ENCODE data around the gene LYPD6B. TPM values are rescaled to one million over a fixed set of nuclear protein-coding genes. Genes with fewer than 3 reads are reported as not detected.

Gene LYPD6B
- total and polyA plus RNA-seq, 2 donors, result 0.24 to 1.4 TPM

DNA sequence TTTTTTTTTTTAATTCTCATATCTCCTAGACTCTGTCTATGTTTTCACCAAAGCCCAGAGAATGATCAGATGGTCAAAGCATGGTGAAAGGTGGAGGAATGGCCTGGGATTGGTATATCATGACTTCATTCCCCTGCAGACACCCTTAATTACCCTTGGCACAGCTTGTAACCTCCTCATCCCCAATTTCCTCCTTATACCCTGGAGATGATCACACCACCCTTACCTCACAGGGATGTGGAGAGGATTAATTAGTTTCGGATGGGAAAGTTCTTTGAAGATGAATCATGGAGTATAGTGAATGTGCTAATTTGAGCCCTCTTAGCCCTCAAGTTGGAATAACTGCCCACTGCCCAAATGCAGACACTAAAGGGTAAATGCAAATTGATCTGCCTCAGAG is 153.9 kb downstream of the LYPD6B start:
- 97% methylated on average over 1 of the region's 1 CpG for WGBS

GRCh38 chr2:149200109-149200520 is 161.6 kb downstream of the LYPD6B start:
- Histone ChIP-seq H3K4me1 (ENCODE audit: control insufficient read depth in 2 of 2, insufficient read depth in 2 of 2, low read length in 2 of 2) (no peaks in the 10 kb centered on the region), H3K36me3 (ENCODE audit: control insufficient read depth in 2 of 2, insufficient read depth in 2 of 2, low read length in 1 of 2) (no peaks in the 10 kb centered on the region), H3K27me3 (ENCODE audit: control insufficient read depth in 2 of 2, insufficient read depth in 1 of 2, low read length in 1 of 2) (no peaks in the 10 kb centered on the region), H3K27ac (ENCODE audit: low read depth in 1 of 2, low read length in 1 of 2) (no peak overlapping the region), H3K4me3 (ENCODE audit: low read length in 2 of 2) (no peak overlapping the region), H3K9me3 (ENCODE audit: control insufficient read depth in 2 of 2, insufficient read depth in 1 of 2, low read length in 1 of 2) (no peaks in the 10 kb centered on the region)
- DNase-seq (ENCODE audit: low read depth in 6 of 9, low spot score in 9 of 9), result no peak

More for the DNA sequence above, 153.9 kb downstream of the LYPD6B start:
- H3K27me3 ChIP-seq (ENCODE audit: control insufficient read depth in 2 of 2, insufficient read depth in 1 of 2, low read length in 1 of 2), result no peaks in the 10 kb centered on the region
- no peaks in the 10 kb centered on the region for H3K9me3 ChIP-seq (ENCODE audit: control insufficient read depth in 2 of 2, insufficient read depth in 1 of 2, low read length in 1 of 2)
- peaks cover 0 to 2% of the 10 kb centered on the region in 2 donors for H3K4me1 ChIP-seq (ENCODE audit: control insufficient read depth in 2 of 2, insufficient read depth in 2 of 2, low read length in 2 of 2)
- H3K4me3 ChIP-seq (ENCODE audit: low read length in 2 of 2), result no peak overlapping the region
- no peaks in the 10 kb centered on the region for H3K36me3 ChIP-seq (ENCODE audit: control insufficient read depth in 2 of 2, insufficient read depth in 2 of 2, low read length in 1 of 2)
- no peak overlapping the region for H3K27ac ChIP-seq (ENCODE audit: low read depth in 1 of 2, low read length in 1 of 2)
- no peak for DNase-seq (ENCODE audit: low read depth in 6 of 9, low spot score in 9 of 9)

- no peak overlapping the region for H3K27ac ChIP-seq (ENCODE audit: low read depth in 1 of 2, low read length in 1 of 2)
- H3K36me3 ChIP-seq (ENCODE audit: control insufficient read depth in 2 of 2, insufficient read depth in 2 of 2, low read length in 1 of 2), result no peaks in the 10 kb centered on the region
- no peaks in the 10 kb centered on the region for H3K27me3 ChIP-seq (ENCODE audit: control insufficient read depth in 2 of 2, insufficient read depth in 1 of 2, low read length in 1 of 2)
- no peaks in the 10 kb centered on the region for H3K9me3 ChIP-seq (ENCODE audit: control insufficient read depth in 2 of 2, insufficient read depth in 1 of 2, low read length in 1 of 2)
- no peaks in the 10 kb centered on the region for H3K4me1 ChIP-seq (ENCODE audit: control insufficient read depth in 2 of 2, insufficient read depth in 2 of 2, low read length in 2 of 2)
- no peak for DNase-seq (ENCODE audit: low read depth in 6 of 9, low spot score in 9 of 9)
- 90% methylated on average over 4 of the region's 4 CpGs for WGBS
- no peak overlapping the region for H3K4me3 ChIP-seq (ENCODE audit: low read length in 2 of 2)
These were observed 166.2 kb downstream of the LYPD6B start for GRCh38 chr2:149204686-149205085.

GRCh38 chr2:149205143-149205542 is 166.6 kb downstream of the LYPD6B start:
- Histone ChIP-seq H3K27me3 (ENCODE audit: control insufficient read depth in 2 of 2, insufficient read depth in 1 of 2, low read length in 1 of 2) (no peaks in the 10 kb centered on the region), H3K36me3 (ENCODE audit: control insufficient read depth in 2 of 2, insufficient read depth in 2 of 2, low read length in 1 of 2) (no peaks in the 10 kb centered on the region), H3K4me3 (ENCODE audit: low read length in 2 of 2) (no peak overlapping the region), H3K9me3 (ENCODE audit: control insufficient read depth in 2 of 2, insufficient read depth in 1 of 2, low read length in 1 of 2) (no peaks in the 10 kb centered on the region), H3K27ac (ENCODE audit: low read depth in 1 of 2, low read length in 1 of 2) (no peak overlapping the region), H3K4me1 (ENCODE audit: control insufficient read depth in 2 of 2, insufficient read depth in 2 of 2, low read length in 2 of 2) (no peaks in the 10 kb centered on the region)
- no peak for DNase-seq (ENCODE audit: low read depth in 6 of 9, low spot score in 9 of 9)
- 95% methylated on average over 8 of the region's 8 CpGs for WGBS

- no peak overlapping the region for H3K27ac ChIP-seq (ENCODE audit: low read depth in 1 of 2, low read length in 1 of 2)
- 94% methylated on average over 4 of the region's 4 CpGs for WGBS
These were observed 175.4 kb downstream of the LYPD6B start for GRCh38 chr2:149213764-149214493.

DNA sequence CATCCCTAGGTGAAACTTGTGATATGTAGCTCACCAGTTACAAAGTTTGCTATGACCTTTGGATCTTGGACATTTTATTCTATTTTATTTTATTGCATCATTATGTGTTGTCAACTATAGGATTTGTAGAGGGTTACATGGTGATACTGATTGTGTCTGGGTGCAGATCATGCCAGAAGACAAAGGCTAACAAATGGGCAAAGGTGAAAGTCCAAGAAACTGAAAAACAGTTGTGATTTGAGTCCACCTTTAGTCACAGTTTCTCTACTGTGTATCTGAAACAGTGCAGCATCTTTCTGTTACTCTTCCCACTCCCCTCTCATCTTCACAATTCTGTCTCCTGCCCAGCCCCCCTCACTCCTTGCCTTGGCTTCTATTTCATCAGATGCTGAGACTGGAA is 180.0 kb downstream of the LYPD6B start:
- Histone ChIP-seq H3K36me3 (ENCODE audit: control insufficient read depth in 2 of 2, insufficient read depth in 2 of 2, low read length in 1 of 2) (no peaks in the 10 kb centered on the region), H3K27me3 (ENCODE audit: control insufficient read depth in 2 of 2, insufficient read depth in 1 of 2, low read length in 1 of 2) (no peaks in the 10 kb centered on the region), H3K9me3 (ENCODE audit: control insufficient read depth in 2 of 2, insufficient read depth in 1 of 2, low read length in 1 of 2) (no peaks in the 10 kb centered on the region), H3K27ac (ENCODE audit: low read depth in 1 of 2, low read length in 1 of 2) (no peak overlapping the region), H3K4me3 (ENCODE audit: low read length in 2 of 2) (no peak overlapping the region), H3K4me1 (ENCODE audit: control insufficient read depth in 2 of 2, insufficient read depth in 2 of 2, low read length in 2 of 2) (no peaks in the 10 kb centered on the region)
- DNase-seq (ENCODE audit: low read depth in 6 of 9, low spot score in 9 of 9), result no peak

More at GRCh38 chr2:149213764-149214493, 175.4 kb downstream of the LYPD6B start:
- Histone ChIP-seq H3K9me3 (ENCODE audit: control insufficient read depth in 2 of 2, insufficient read depth in 1 of 2, low read length in 1 of 2) (no peaks in the 10 kb centered on the region), H3K4me1 (ENCODE audit: control insufficient read depth in 2 of 2, insufficient read depth in 2 of 2, low read length in 2 of 2) (no peaks in the 10 kb centered on the region), H3K27me3 (ENCODE audit: control insufficient read depth in 2 of 2, insufficient read depth in 1 of 2, low read length in 1 of 2) (no peaks in the 10 kb centered on the region), H3K4me3 (ENCODE audit: low read length in 2 of 2) (no peak overlapping the region), H3K36me3 (ENCODE audit: control insufficient read depth in 2 of 2, insufficient read depth in 2 of 2, low read length in 1 of 2) (no peaks in the 10 kb centered on the region)
- no peak for DNase-seq (ENCODE audit: low read depth in 6 of 9, low spot score in 9 of 9)

- no peaks in the 10 kb centered on the region for H3K27me3 ChIP-seq (ENCODE audit: control insufficient read depth in 2 of 2, insufficient read depth in 1 of 2, low read length in 1 of 2)
- no peak for DNase-seq (ENCODE audit: low read depth in 6 of 9, low spot score in 9 of 9)
- H3K36me3 ChIP-seq (ENCODE audit: control insufficient read depth in 2 of 2, insufficient read depth in 2 of 2, low read length in 1 of 2), result no peaks in the 10 kb centered on the region
- no peak overlapping the region for H3K4me3 ChIP-seq (ENCODE audit: low read length in 2 of 2)
- no peaks in the 10 kb centered on the region for H3K9me3 ChIP-seq (ENCODE audit: control insufficient read depth in 2 of 2, insufficient read depth in 1 of 2, low read length in 1 of 2)
- no peak overlapping the region for H3K27ac ChIP-seq (ENCODE audit: low read depth in 1 of 2, low read length in 1 of 2)
- WGBS, result 94% methylated on average over 3 of the region's 3 CpGs
- no peaks in the 10 kb centered on the region for H3K4me1 ChIP-seq (ENCODE audit: control insufficient read depth in 2 of 2, insufficient read depth in 2 of 2, low read length in 2 of 2)
These were observed 181.4 kb downstream of the LYPD6B start for GRCh38 chr2:149219856-149220255.

DNA sequence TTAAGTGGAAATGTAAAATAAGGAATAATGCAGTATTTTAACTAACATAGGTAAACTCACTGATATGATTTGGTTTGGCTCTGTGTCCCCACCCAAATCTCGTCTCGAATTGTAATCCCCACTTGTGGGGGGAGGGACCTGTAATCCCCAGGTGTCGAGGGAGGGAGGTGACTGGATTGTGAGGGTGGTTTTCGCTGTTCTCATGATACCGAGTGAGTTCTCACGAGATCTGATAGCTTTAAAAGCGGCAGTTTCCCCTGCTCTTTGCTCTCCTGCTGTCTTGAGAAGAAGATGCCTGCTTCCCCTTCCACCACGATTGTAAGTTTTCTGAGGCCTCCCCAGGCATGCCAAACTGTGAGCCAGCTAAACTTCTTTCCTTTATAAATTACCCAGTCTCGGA is 182.5 kb downstream of the LYPD6B start:
- 91% methylated on average over 9 of the region's 9 CpGs for WGBS
- Histone ChIP-seq H3K36me3 (ENCODE audit: control insufficient read depth in 2 of 2, insufficient read depth in 2 of 2, low read length in 1 of 2) (no peaks in the 10 kb centered on the region), H3K9me3 (ENCODE audit: control insufficient read depth in 2 of 2, insufficient read depth in 1 of 2, low read length in 1 of 2) (no peaks in the 10 kb centered on the region), H3K4me1 (ENCODE audit: control insufficient read depth in 2 of 2, insufficient read depth in 2 of 2, low read length in 2 of 2) (no peaks in the 10 kb centered on the region), H3K27me3 (ENCODE audit: control insufficient read depth in 2 of 2, insufficient read depth in 1 of 2, low read length in 1 of 2) (no peaks in the 10 kb centered on the region), H3K27ac (ENCODE audit: low read depth in 1 of 2, low read length in 1 of 2) (no peak overlapping the region), H3K4me3 (ENCODE audit: low read length in 2 of 2) (no peak overlapping the region)
- no peak for DNase-seq (ENCODE audit: low read depth in 6 of 9, low spot score in 9 of 9)

GRCh38 chr2:149221898-149222297 is 183.4 kb downstream of the LYPD6B start:
- Histone ChIP-seq H3K9me3 (ENCODE audit: control insufficient read depth in 2 of 2, insufficient read depth in 1 of 2, low read length in 1 of 2) (no peaks in the 10 kb centered on the region), H3K4me1 (ENCODE audit: control insufficient read depth in 2 of 2, insufficient read depth in 2 of 2, low read length in 2 of 2) (no peaks in the 10 kb centered on the region), H3K27ac (ENCODE audit: low read depth in 1 of 2, low read length in 1 of 2) (no peak overlapping the region), H3K4me3 (ENCODE audit: low read length in 2 of 2) (no peak overlapping the region), H3K36me3 (ENCODE audit: control insufficient read depth in 2 of 2, insufficient read depth in 2 of 2, low read length in 1 of 2) (no peaks in the 10 kb centered on the region), H3K27me3 (ENCODE audit: control insufficient read depth in 2 of 2, insufficient read depth in 1 of 2, low read length in 1 of 2) (no peaks in the 10 kb centered on the region)
- 81% methylated on average over 9 of the region's 9 CpGs for WGBS
- DNase-seq (ENCODE audit: low read depth in 6 of 9, low spot score in 9 of 9), result no peak
